ENCODE data around the gene CELF6.
"Not testable (repeated sequence)": the region's sequence is repeated elsewhere in the genome, so short reads cannot be mapped to it uniquely, and the experiment has no call there.

The CELF6 gene

GRCh38 chr15:72276326-72276700 lies 43.6 kb downstream of the CELF6 start:
- no peak overlapping the region for H3K4me3 Mint-ChIP-seq
- peaks cover 15% of the 10 kb centered on the region for H3K4me1 Mint-ChIP-seq
- no peaks in the 10 kb centered on the region for H3K36me3 Mint-ChIP-seq (ENCODE audit: low read depth)
- DNase-seq: no peak
- no peak for TF ChIP-seq CTCF (IDR thresholded peaks at IDR 0.05)
- no peak overlapping the region for H3K27ac Mint-ChIP-seq
- peaks cover 76% of the 10 kb centered on the region for H3K27me3 Mint-ChIP-seq (ENCODE audit: low read depth, poor library complexity)
- H3K9me3 Mint-ChIP-seq: no peaks in the 10 kb centered on the region

GRCh38 chr15:72275635-72276325 lies 44.2 kb downstream of the CELF6 start:
- not testable (repeated sequence) for H3K36me3 Mint-ChIP-seq (ENCODE audit: low read depth); H3K27ac Mint-ChIP-seq; H3K4me3 Mint-ChIP-seq; H3K9me3 Mint-ChIP-seq; DNase-seq
- H3K4me1 Mint-ChIP-seq: peaks cover 21% of the 10 kb centered on the region
- H3K27me3 Mint-ChIP-seq (ENCODE audit: low read depth, poor library complexity): peaks cover 71% of the 10 kb centered on the region

- no peaks in the 10 kb centered on the region for H3K9me3 Mint-ChIP-seq
- H3K4me3 Mint-ChIP-seq: peak overlapping the region; percentile 81
- no peak for TF ChIP-seq CTCF (IDR thresholded peaks at IDR 0.05)
These were observed 47.0 kb downstream of the CELF6 start for GRCh38 chr15:72272997-72273352.

GRCh38 chr15:72272213-72272996 lies 47.6 kb downstream of the CELF6 start, which contains the start of gene PARP6:
TSS of gene PARP6 (minus strand) at chr15:72272554. CDS start at chr15:72267477, 5,077 bp downstream.
- H3K9me3 Mint-ChIP-seq: no peaks in the 10 kb centered on the region
- peak within 1 kb of the TSS; percentile 91 for H3K4me3 Mint-ChIP-seq
- peak; percentile 55 for TF ChIP-seq CTCF (IDR thresholded peaks at IDR 0.05)
- DNase-seq: peak; percentile 94
- peaks cover 17% of the 10 kb centered on the region for H3K36me3 Mint-ChIP-seq (ENCODE audit: low read depth)
- H3K27ac Mint-ChIP-seq: peak within 1 kb of the TSS; percentile 57
- peaks cover 37% of the 10 kb centered on the region for H3K27me3 Mint-ChIP-seq (ENCODE audit: low read depth, poor library complexity)
- peaks cover 29% of the 10 kb centered on the region for H3K4me1 Mint-ChIP-seq

More at GRCh38 chr15:72272997-72273352, 47.0 kb downstream of the CELF6 start:
- no peak overlapping the region for H3K27ac Mint-ChIP-seq
- DNase-seq: no peak
- peaks cover 29% of the 10 kb centered on the region for H3K4me1 Mint-ChIP-seq
- peaks cover 43% of the 10 kb centered on the region for H3K27me3 Mint-ChIP-seq (ENCODE audit: low read depth, poor library complexity)
- H3K36me3 Mint-ChIP-seq (ENCODE audit: low read depth): peaks cover 16% of the 10 kb centered on the region

- Mint-ChIP-seq H3K4me3 (peak overlapping the region; percentile 91), H3K27ac (peak overlapping the region; percentile 57), H3K27me3 (ENCODE audit: low read depth, poor library complexity) (peaks cover 32% of the 10 kb centered on the region), H3K36me3 (ENCODE audit: low read depth) (peaks cover 22% of the 10 kb centered on the region), H3K9me3 (no peaks in the 10 kb centered on the region), H3K4me1 (peaks cover 29% of the 10 kb centered on the region)
- DNase-seq: no peak
- TF ChIP-seq CTCF (IDR thresholded peaks at IDR 0.05): no peak
These were observed 48.1 kb downstream of the CELF6 start for GRCh38 chr15:72271895-72272212.

- no peaks in the 10 kb centered on the region for H3K9me3 Mint-ChIP-seq
- TF ChIP-seq CTCF (IDR thresholded peaks at IDR 0.05): no peak
- peaks cover 29% of the 10 kb centered on the region for H3K4me1 Mint-ChIP-seq
- no peak for DNase-seq
- H3K36me3 Mint-ChIP-seq (ENCODE audit: low read depth): peaks cover 22% of the 10 kb centered on the region
- peaks cover 29% of the 10 kb centered on the region for H3K27me3 Mint-ChIP-seq (ENCODE audit: low read depth, poor library complexity)
- H3K27ac Mint-ChIP-seq: no peak overlapping the region
- peak overlapping the region; percentile 91 for H3K4me3 Mint-ChIP-seq
These were observed 48.7 kb downstream of the CELF6 start for GRCh38 chr15:72271221-72271620.
